Stomach (tissue), 9 donors: ENCODE results near the gene TECR. TPM values are rescaled to one million over a fixed set of nuclear protein-coding genes. Genes with fewer than 3 reads are reported as not detected.

Experiments used
- DNase-seq, 2 donors: peaks; one replicate each; pipeline versions ENCODE4 v3.0.0 to v3.0.0-alpha.2; 2013 to 2019
- H3K27ac ChIP-seq, 5 donors: fragments of 200-600 bp in 4 of 5; sonication (generic) in 4 of 5; one replicate each; pipeline ENCODE4 v1.5.1; 2013 to 2019; ENCODE audit warnings: mild to moderate bottlenecking in 1 of 5, moderate library complexity in 1 of 5
- H3K27me3 ChIP-seq, 3 donors: fragments of 200-600 bp; sonication (generic); one replicate each; pipeline ENCODE4 v1.5.1; 2017 to 2019; ENCODE audit warnings: mixed run types in 1 of 3
- H3K36me3 ChIP-seq, 4 donors: fragments of 200-600 bp; sonication (generic); 1 replicate in 3 of 4; 2 replicates in 1 of 4; pipeline ENCODE4 v1.5.1; 2016 to 2019
- H3K4me1 ChIP-seq, 4 donors: fragments of 200-600 bp; sonication (generic); one replicate each; pipeline ENCODE4 v1.5.1; 2016 to 2019
- H3K4me3 ChIP-seq, 4 donors: fragments of 200-600 bp; sonication (generic) in 3 of 4; one replicate each; pipeline ENCODE4 v1.5.1; 2016 to 2019; ENCODE audit warnings: mild to moderate bottlenecking in 1 of 4
- H3K9me3 ChIP-seq, 4 donors: fragments of 200-600 bp; sonication (generic); one replicate each; pipeline ENCODE4 v1.5.1; 2016 to 2019
- EP300 ChIP-seq: sonication (generic); formaldehyde crosslinking; IDR thresholded peaks from one replicate; pipeline ENCODE4 v1.6.1; 2017; ENCODE audit warnings: antibody characterized with exemption
- POLR2A ChIP-seq, 4 donors: fragments of 450-650 bp; IDR thresholded peaks; one replicate each; pipeline ENCODE4 v1.6.1; 2016; ENCODE audit warnings: antibody characterized with exemption in 4 of 4, control low read depth in 2 of 4, mild to moderate bottlenecking in 1 of 4, moderate library complexity in 1 of 4
- POLR2AphosphoS5 ChIP-seq, 3 donors: sonication (generic); formaldehyde crosslinking; IDR thresholded peaks; one replicate each; pipeline ENCODE4 v1.6.1; 2016; ENCODE audit warnings: antibody characterized with exemption in 3 of 3
- WGBS, 5 donors: extraction: QIAGEN DNeasy Blood & Tissue Kit in 3 of 5; methylation state at CpG; one replicate each; pipeline versions ENCODE4 v1.1.5 to v1.1.7; 2013 to 2018; 5-methylcytosine and 5-hydroxymethylcytosine counted together
- intact Hi-C: fragments of 100-400 bp; cut with DNase I; formaldehyde crosslinking; loops from one replicate; pipeline ENCODE4 v1.15.1; 2023; ENCODE audit warnings: low total_unique reads
- polyA plus RNA-seq, 3 donors: library from polyadenylated mRNA; stranded (reverse); fragments of 200-250 nt; gene quantifications; one replicate each; pipeline ENCODE4 v1.2.3, GENCODE V29; 2013
- total RNA-seq, 5 donors: library from RNA; depleted of rRNA; stranded (reverse); fragments of >200 nt; gene quantifications; one replicate each; pipeline versions ENCODE4 v1.1.0 to v1.2.3, GENCODE V29; 2014 to 2016
- TF ChIP-seq, protein P1 (sequence below), 7 experiments: fragments of 450-650 bp in 4 of 7; fragments of 200-600 bp in 3 of 7; sonication (generic) in 3 of 7; IDR thresholded peaks; one replicate each; pipeline ENCODE4 v1.5.1; 2016 to 2019; ENCODE audit warnings: antibody characterized with exemption in 7 of 7, control low read depth in 2 of 7, mild to moderate bottlenecking in 1 of 7
- donor health status: healthy with polysubstance abuse.
- donor health status: Bipolar disorder and iron deficiency.
- donor health status: healthy.

The TECR gene
- total and polyA plus RNA-seq, 8 donors, result 10.5 to 266 (median 72.9) TPM

DNA sequence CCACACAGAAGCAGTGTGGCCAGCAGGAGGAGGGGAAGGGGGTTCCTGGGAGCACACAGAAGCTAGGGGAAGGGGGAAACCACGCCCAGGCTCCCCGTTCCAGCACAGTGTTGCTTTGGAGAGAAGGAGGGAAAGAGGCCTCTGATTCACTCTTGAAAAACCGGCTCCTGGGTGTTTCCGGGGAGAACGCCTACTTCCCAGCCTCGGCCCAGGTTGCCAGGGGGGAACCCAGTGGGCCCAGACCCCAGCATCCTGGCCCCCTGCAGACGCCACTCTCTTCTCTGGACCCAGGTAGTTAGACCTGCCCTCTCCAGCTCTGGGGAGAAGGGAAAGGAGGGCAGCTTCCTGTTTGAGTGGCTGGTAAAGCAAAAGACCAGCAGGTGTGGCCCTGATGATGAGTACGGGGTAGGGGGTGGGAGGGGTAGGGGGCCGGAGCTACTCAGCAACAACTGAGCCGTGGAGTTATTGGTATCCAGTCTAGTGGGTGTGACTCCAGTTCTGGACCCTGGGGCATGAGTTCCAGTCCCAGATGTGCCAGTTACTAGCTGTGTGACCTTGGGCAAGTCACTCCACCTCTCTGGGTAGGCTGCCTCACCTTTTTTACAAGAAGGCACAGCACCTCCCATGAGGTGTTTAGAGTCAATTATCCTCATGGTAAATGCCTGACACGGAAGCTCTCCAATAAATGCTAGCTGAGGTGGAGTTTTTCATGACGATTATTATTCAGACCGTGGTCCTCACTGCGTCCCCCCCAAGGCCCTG lies 34.3 kb upstream of the TECR start:
- peak in 1 of 2 donors; percentile 75 for DNase-seq
- intact Hi-C loops, result no loop called here
- TF ChIP-seq EP300 (no peak), POLR2A (IDR thresholded peaks at IDR 0.05) (no peak), POLR2AphosphoS5 (IDR thresholded peaks at IDR 0.05) (no peak)
- TF ChIP-seq, protein P1, sequence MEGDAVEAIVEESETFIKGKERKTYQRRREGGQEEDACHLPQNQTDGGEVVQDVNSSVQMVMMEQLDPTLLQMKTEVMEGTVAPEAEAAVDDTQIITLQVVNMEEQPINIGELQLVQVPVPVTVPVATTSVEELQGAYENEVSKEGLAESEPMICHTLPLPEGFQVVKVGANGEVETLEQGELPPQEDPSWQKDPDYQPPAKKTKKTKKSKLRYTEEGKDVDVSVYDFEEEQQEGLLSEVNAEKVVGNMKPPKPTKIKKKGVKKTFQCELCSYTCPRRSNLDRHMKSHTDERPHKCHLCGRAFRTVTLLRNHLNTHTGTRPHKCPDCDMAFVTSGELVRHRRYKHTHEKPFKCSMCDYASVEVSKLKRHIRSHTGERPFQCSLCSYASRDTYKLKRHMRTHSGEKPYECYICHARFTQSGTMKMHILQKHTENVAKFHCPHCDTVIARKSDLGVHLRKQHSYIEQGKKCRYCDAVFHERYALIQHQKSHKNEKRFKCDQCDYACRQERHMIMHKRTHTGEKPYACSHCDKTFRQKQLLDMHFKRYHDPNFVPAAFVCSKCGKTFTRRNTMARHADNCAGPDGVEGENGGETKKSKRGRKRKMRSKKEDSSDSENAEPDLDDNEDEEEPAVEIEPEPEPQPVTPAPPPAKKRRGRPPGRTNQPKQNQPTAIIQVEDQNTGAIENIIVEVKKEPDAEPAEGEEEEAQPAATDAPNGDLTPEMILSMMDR (IDR thresholded peaks at IDR 0.05), result no peak
- H3K27ac ChIP-seq, result peak overlapping the region; percentile 77 to 89 (median 88)
- peaks cover 0 to 30% (median 24%) of the 10 kb centered on the region in 4 donors for H3K36me3 ChIP-seq
- H3K4me3 ChIP-seq, result peak overlapping the region; percentile 77 to 94 (median 90)
- peaks cover 27 to 50% (median 44%) of the 10 kb centered on the region in 4 donors for H3K4me1 ChIP-seq
- no peaks in the 10 kb centered on the region for H3K27me3 ChIP-seq
- WGBS, 5 donors, result 7 to 26% (median 10%) methylated on average over 12 to 14 of the region's 14 CpGs
- H3K9me3 ChIP-seq, result no peaks in the 10 kb centered on the region

DNA sequence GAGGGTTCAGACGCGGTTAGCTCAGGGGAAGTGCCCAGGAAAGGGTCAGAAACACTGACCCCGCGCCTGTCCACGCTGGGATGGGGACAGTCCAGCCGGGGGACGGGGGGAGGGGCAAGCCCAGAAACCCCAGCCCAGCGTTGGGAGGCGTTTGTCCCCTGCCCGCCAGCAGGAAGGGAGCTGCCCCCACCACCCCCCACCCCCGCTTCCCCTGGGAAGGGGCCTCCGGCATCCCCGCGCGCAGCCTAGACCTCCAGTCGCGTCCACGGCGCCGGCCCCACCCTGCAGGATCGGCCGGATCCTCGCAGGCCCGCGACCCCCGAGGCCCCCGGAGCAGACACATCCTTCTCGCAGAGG lies 33.7 kb upstream of the TECR start:
- H3K27ac ChIP-seq, result peak overlapping the region; percentile 77 to 89 (median 88)
- peak overlapping the region; percentile 77 to 94 (median 90) for H3K4me3 ChIP-seq
- peaks cover 27 to 50% (median 44%) of the 10 kb centered on the region in 4 donors for H3K4me1 ChIP-seq
- no peaks in the 10 kb centered on the region for H3K27me3 ChIP-seq
- 0 to 4% (median 0%) methylated on average over 3 to 26 of the region's 28 CpGs for WGBS, 5 donors
- intact Hi-C loops, result no loop called here
- peaks cover 0 to 24% (median 18%) of the 10 kb centered on the region in 4 donors for H3K36me3 ChIP-seq
- no peaks in the 10 kb centered on the region for H3K9me3 ChIP-seq
- TF ChIP-seq, protein P1 (IDR thresholded peaks at IDR 0.05), result no peak
- no peak for TF ChIP-seq EP300
- TF ChIP-seq POLR2A (IDR thresholded peaks at IDR 0.05), result no peak
- TF ChIP-seq POLR2AphosphoS5 (IDR thresholded peaks at IDR 0.05), result no peak
- DNase-seq, result no peak

DNA sequence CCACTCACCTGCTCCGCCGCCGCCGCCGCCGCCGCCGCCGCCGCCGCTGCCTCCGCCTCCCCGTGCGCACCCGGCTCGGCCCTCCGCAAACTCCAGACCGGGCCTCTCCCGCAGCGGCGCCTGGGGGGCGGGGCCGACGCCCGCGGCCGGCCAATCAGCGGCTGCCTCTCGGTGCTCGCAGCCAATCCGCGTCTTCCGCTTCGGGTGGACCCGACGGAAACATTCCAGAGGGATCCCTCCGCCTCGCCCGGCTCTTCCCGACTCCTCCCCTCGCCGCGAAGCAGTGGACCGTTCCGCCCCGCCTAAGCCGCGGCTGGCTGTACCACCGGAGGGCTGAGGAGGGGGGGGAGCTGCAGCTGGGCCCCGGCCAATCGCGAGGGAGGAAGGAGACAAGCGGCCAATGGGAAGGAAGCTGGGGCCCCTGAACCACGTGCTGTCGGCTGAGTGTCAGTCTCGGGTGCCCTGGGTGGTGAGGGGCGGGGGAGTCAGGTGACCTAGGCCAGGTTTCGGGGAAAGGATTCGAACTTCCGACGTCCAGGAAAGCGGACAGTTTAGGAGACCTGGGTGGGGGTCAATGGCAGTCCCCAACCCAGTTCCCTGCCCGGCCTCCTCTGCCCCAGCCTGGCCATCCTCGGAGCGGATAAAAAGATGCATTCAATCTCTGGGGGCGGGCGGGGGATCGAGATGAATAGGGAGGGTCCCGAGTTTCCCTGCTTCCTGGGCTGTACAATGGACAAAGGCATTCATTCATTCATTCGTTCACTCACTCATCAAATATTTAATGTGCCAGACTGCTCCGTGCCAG lies 33.2 kb upstream of the TECR start, which contains the start of gene GIPC1:
Gene GIPC1 (minus strand): TSS at position 99 of the 805 bp plus-strand sequence. CDS start 13,151 bp downstream, outside the sequence.
- Histone ChIP-seq H3K27ac (peak within 1 kb of the TSS; percentile 77 to 89 (median 88)), H3K4me1 (peaks cover 27 to 50% (median 44%) of the 10 kb centered on the region in 4 donors), H3K27me3 (no peaks in the 10 kb centered on the region), H3K4me3 (peak within 1 kb of the TSS; percentile 77 to 94 (median 90)), H3K9me3 (no peaks in the 10 kb centered on the region), H3K36me3 (peaks cover 0 to 18% (median 12%) of the 10 kb centered on the region in 4 donors)
- peak; percentile 96 to 99 for DNase-seq
- WGBS, 5 donors, result 2 to 14% (median 3%) methylated on average over 13 to 71 of the region's 71 CpGs
- intact Hi-C loops, result no loop called here
- TF ChIP-seq POLR2AphosphoS5 (IDR thresholded peaks at IDR 0.05) (peak; percentile 57 to 93 (median 67)), POLR2A (IDR thresholded peaks at IDR 0.05) (no peak)

DNA sequence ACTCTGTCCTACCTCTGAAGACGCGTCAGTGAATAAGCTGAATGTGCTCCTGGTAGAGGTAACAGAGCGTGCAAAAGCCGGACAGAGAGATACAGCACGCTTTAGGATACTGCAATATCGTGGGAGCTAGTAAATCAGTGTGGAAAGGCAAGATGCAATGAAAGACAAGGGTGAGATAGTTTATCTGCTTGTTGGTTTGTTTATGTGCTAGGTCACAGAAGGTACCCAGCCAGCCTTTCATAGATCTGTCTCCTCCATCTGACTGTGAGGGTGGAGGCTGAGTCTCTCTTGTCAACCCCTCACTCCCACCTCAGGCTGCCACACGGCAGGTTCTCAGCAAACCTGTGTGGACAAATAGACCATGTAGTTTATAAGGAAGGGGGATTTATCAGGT lies 32.6 kb upstream of the TECR start:
- Histone ChIP-seq H3K9me3 (no peaks in the 10 kb centered on the region), H3K27me3 (no peaks in the 10 kb centered on the region), H3K4me3 (peak overlapping the region; percentile 77 to 94 (median 90)), H3K36me3 (peaks cover 0 to 12% (median 6%) of the 10 kb centered on the region in 4 donors), H3K27ac (peak overlapping the region; percentile 77 to 89 (median 88)), H3K4me1 (peaks cover 27 to 50% (median 44%) of the 10 kb centered on the region in 4 donors)
- no peak for TF ChIP-seq POLR2AphosphoS5 (IDR thresholded peaks at IDR 0.05)
- no peak for TF ChIP-seq EP300
- 21 to 34% (median 26%) methylated on average over 7 of the region's 7 CpGs for WGBS, 5 donors
- intact Hi-C loops, result no loop called here
- DNase-seq, result no peak
